HL-60/S4 treated with retinoic acid at 250 ng/mL for 4 days and 3 days (cell line): ENCODE results near the gene COL20A1.
"Not testable (repeated sequence)": the region's sequence is repeated elsewhere in the genome, so short reads cannot be mapped to it uniquely, and the experiment has no call there.

Experiments used
- in situ Hi-C: fragments of 300-500 bp; cut with MboI; formaldehyde crosslinking; loops from 2 replicates; pipeline ENCODE4 v1.7.0; 2022; ENCODE audit warnings: low sequenced_read_pairs

The COL20A1 gene

GRCh38 chr20:63370618-63371187 lies 77.7 kb downstream of the COL20A1 start:
- in situ Hi-C loops: no loop called here

- in situ Hi-C loops: no loop called here
These were observed 78.4 kb downstream of the COL20A1 start for GRCh38 chr20:63371291-63371865.

GRCh38 chr20:63372971-63373885 lies 80.2 kb downstream of the COL20A1 start:
- in situ Hi-C loops: no loop called here

- in situ Hi-C loops: no loop called here
These were observed 81.0 kb downstream of the COL20A1 start for GRCh38 chr20:63373996-63374395.

GRCh38 chr20:63374504-63374903 lies 81.5 kb downstream of the COL20A1 start:
- in situ Hi-C loops: no loop called here

GRCh38 chr20:63375438-63375837 lies 82.5 kb downstream of the COL20A1 start:
- in situ Hi-C loops: no loop called here

GRCh38 chr20:63376283-63377250 lies 83.6 kb downstream of the COL20A1 start:
- in situ Hi-C loops: no loop called here

GRCh38 chr20:63377256-63377941 lies 84.4 kb downstream of the COL20A1 start:
- in situ Hi-C loops: no loop called here

GRCh38 chr20:63377951-63378381 lies 85.0 kb downstream of the COL20A1 start:
- in situ Hi-C loops: no loop called here

GRCh38 chr20:63378626-63379025 lies 85.6 kb downstream of the COL20A1 start:
- in situ Hi-C loops: no loop called here

- in situ Hi-C loops: no loop called here
These were observed 86.3 kb downstream of the COL20A1 start for GRCh38 chr20:63379296-63379695.

- in situ Hi-C loops: not testable (repeated sequence)
These were observed 86.9 kb downstream of the COL20A1 start for GRCh38 chr20:63379872-63380271.

- in situ Hi-C loops: no loop called here
These were observed 87.4 kb downstream of the COL20A1 start for GRCh38 chr20:63380346-63380870.

- in situ Hi-C loops: no loop called here
These were observed 88.9 kb downstream of the COL20A1 start for GRCh38 chr20:63381781-63382431.

GRCh38 chr20:63382551-63383300 lies 89.7 kb downstream of the COL20A1 start:
- in situ Hi-C loops: no loop called here

- in situ Hi-C loops: no loop called here
These were observed 90.6 kb downstream of the COL20A1 start for GRCh38 chr20:63383556-63383955.

- in situ Hi-C loops: no loop called here
These were observed 91.3 kb downstream of the COL20A1 start for GRCh38 chr20:63384336-63384735.
